ENCODE data around the gene APOO. TPM values are rescaled to one million over a fixed set of nuclear protein-coding genes. Genes with fewer than 3 reads are reported as not detected.
A peak's percentile ranks its signal among the peaks of the same experiment; 100 is the strongest.
"Not testable (repeated sequence)": the region's sequence is repeated elsewhere in the genome, so short reads cannot be mapped to it uniquely, and the experiment has no call there.

APOO gene
- total RNA-seq, 2 donors from 2014 or later: 31.4 to 31.7 TPM

GRCh38 chrX:23908219-23909004, 674 bp upstream of the APOO start:
- intact Hi-C loops (cut with DNase I, micrococcal nuclease): loop anchor here (5.0 to 10.0 kb wide), 3 partner anchors 154 to 214 kb away; no protein-coding TSS in a partner anchor
- DNase-seq (no peak), ATAC-seq (no peak)

- DNase-seq: no peak
- ATAC-seq: no peak
- intact Hi-C loops (cut with DNase I, micrococcal nuclease): loop anchor here (5.0 to 10.0 kb wide), 3 partner anchors 152 to 212 kb away; no protein-coding TSS in a partner anchor
Observed at GRCh38 chrX:23907111-23907497, 634 bp downstream of the APOO start.

- intact Hi-C loops (cut with DNase I, micrococcal nuclease): loop anchor here (5.0 to 10.0 kb wide), 3 partner anchors 122 to 209 kb away; partner anchors contain the start of gene SAT1 (in 1 of the 2)
- DNase-seq (no peak), ATAC-seq (no peak)
Observed at GRCh38 chrX:23904096-23904495, 3.6 kb downstream of the APOO start.

- ATAC-seq: peak; percentile 80
- no peak for DNase-seq
- intact Hi-C loops (cut with DNase I, micrococcal nuclease): loop anchor here (5.0 to 10.0 kb wide), 3 partner anchors 120 to 208 kb away; partner anchors contain the start of gene SAT1 (in 1 of the 2)
Observed at GRCh38 chrX:23902419-23902818, 5.3 kb downstream of the APOO start.

DNA sequence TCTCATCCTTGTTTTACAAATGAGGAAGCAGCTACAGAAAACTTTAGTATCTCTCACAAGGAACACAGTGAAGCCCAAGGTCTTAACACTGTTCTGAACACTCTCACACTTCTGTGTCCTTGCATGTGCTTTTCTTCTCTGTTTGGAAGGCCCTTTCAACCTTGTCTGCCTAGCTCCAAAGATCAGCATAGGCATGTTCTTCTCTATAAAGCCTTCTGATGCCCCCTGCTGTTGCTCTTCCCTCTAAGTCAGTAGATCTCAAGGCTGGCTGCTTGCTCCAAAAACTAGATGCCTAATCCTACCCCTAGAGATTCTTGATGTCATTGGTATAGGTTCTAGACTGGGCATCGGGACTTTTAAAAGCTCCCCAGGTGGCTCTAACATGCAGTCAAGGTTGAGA, 5.9 kb downstream of the APOO start:
- ATAC-seq: peak; percentile 91
- intact Hi-C loops (cut with DNase I, micrococcal nuclease): loop anchor here (5.0 to 10.0 kb wide), 3 partner anchors 120 to 207 kb away; partner anchors contain the start of gene SAT1 (in 1 of the 2)

DNA sequence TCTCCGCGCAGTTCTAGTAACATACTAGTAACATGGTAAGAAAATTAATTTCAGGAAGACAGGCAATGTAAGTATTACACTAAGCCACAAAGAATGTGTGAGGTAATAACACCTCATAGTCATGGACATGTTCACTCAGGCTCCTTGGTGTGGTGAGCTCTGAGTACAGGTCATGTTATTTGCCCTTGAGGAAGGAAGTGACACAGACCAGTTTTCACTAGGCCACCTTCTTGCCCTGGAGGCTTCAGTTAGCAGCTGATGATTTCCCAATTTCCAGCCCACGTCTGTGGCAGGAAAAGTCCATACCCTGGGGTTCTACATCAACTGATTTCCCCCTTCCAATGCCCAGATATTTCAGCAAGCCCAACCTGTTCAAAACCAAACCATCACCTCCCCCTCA, 6.7 kb downstream of the APOO start:
- intact Hi-C loops (cut with DNase I, micrococcal nuclease): loop anchor here (5.0 to 10.0 kb wide), 3 partner anchors 119 to 206 kb away; partner anchors contain the start of gene SAT1 (in 1 of the 2)
- DNase-seq (no peak), ATAC-seq (peak; percentile 40)

More for the DNA sequence above, 5.9 kb downstream of the APOO start:
- DNase-seq: peak; percentile 57 to 65

DNA sequence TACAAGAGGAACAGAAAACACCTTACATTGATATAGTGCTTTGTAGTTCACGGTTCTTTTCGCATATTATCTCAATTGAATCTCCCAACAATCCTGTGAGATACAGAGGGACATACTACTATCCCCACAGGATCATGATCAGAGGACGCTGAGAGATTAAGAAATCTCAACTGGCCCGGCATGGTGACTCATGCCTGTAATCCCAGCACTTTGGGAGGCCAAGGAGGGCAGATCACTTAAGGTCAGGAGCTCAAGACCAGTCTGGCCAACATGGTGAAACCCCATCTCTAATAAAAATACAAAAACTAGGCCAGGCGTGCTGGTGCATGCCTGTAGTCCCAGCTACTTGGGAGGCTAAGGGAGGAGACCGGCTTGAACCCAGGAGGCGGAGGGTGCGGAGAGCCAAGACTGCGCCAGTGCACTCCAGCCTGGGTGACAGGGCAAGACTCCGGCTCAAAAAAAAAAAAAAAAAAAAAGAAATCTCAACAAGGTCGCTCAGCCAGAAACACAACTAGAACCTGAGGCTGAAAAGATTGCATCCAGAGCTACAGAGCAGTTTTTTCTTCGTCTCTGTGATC, 7.4 kb downstream of the APOO start:
- ATAC-seq: no peak

GRCh38 chrX:23898412-23898959, 9.3 kb downstream of the APOO start:
- no peak for ATAC-seq
- DNase-seq: no peak
- intact Hi-C loops (cut with DNase I, micrococcal nuclease): no loop called here

More for the DNA sequence above, 7.4 kb downstream of the APOO start:
- no peak for DNase-seq
- intact Hi-C loops (cut with DNase I, micrococcal nuclease): loop anchor here (5.0 to 10.0 kb wide), 3 partner anchors 118 to 206 kb away; partner anchors contain the start of gene SAT1 (in 1 of the 2)

GRCh38 chrX:23896981-23897380, 10.8 kb downstream of the APOO start:
- ATAC-seq (no peak), DNase-seq (no peak)
- intact Hi-C loops (cut with DNase I, micrococcal nuclease): no loop called here

DNA sequence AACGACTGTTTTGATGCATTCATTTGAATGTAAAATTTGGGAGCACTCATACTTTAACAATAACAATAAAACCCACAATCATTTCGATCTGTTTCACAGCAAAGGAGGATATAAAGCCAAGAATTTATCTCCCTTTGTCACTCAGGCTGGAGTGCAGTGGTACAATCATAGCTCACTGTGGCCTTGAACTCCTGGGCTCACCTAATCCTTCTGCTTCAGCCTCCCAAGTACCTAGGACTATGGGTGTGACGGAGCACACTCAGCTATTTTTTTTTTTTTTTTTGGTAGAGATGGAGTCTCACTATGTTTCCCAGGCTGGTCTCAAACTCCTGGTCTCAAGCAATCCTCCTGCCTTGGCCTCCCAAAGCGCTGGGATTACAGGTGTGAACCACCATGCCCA, 11.2 kb downstream of the APOO start:
- intact Hi-C loops (cut with DNase I, micrococcal nuclease); ATAC-seq: not testable (repeated sequence)

DNA sequence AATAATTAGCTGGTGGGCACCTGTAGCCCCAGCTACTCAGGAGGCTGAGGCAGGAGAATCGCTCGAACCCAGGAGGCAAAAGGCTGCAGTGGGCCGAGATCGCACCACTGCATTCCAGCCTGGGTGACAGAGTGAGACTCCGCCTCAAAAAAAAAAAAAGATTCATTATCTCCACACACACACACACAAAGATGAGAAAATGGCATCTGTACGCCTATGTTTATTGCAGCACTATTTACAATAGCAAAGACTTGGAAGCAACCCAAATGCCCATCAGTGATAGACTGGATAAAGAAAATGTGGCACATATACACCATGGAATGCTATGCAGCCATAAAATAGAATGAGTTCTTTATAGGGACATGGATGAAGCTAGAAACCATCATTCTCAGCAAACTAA, 12.7 kb downstream of the APOO start:
- ATAC-seq: peak; percentile 77
- intact Hi-C loops (cut with DNase I, micrococcal nuclease); DNase-seq: not testable (repeated sequence)

More for the DNA sequence above, 11.2 kb downstream of the APOO start:
- not testable (repeated sequence) for DNase-seq

DNA sequence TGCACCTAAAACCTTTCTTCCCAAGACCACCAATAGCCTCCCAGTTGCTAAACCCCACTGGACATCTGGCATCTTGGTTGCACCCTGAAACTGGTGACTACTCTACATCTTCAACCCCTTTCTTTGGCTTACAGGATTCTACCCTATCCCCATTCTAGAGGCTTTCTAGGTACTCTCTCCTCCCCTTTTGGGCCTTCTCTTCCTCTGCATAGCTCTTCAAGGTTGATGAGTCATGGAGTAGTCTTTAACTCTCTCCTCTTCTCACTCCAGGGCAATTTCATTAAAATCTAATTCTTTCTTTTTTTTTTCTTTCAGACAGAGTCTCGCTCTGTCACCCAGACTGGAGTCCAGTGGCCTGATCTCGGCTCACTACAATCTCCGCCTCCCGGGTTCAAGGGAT, 16.8 kb downstream of the APOO start:
- intact Hi-C loops (cut with DNase I, micrococcal nuclease): no loop called here
- DNase-seq (no peak), ATAC-seq (no peak)

DNA sequence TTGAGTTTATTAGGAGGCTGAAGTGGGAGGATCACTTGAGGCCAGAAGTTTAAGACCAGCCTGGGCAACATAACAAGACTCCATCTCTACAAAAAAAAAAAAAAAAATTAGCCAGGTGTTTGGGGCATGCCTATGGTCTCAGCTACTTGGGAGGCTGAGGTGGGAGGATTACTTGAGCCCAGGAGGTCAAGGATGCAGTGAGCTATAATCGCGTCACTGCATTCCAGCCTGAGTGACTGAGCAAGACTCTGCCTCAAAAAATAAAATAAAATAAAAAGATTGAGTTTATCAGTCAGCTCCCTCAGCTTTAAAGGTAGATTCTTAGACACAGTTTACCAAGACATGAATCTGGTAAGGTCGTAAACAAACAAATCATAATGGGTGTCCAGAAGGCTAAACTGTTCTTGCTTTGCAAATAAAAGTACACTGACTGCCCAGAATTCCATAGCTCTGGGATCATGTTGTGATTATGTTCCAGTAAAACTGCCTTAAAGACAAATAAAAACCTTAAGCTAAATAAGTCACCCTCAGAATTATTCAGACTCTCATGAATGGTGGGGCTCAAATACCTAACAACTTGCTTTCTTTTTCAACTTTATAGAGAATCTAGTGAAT, 18.7 kb downstream of the APOO start:
- intact Hi-C loops (cut with DNase I, micrococcal nuclease): no loop called here
- ATAC-seq: no peak

DNA sequence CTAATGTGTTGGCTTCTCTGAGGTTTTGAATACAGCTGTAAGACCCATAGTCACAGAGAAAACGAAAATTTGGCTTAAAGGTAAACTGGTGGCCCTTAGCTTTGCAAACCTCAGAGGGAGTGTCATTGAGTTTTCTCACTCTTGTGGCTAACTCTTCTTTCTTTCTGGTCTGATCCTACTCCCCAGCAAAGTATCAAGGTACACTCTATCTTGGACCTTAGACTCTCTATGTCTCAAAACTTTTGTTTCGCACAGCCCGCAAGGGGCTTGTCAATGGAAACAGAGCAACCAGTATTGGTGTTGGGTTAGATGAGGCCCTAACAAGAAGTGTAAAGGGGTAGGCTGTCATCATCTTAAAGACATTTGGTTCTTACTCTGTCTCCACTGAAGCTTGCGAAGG, 19.8 kb downstream of the APOO start:
- no peak for DNase-seq
- ATAC-seq: peak; percentile 57
- intact Hi-C loops (cut with DNase I, micrococcal nuclease): no loop called here

More for the DNA sequence above, 18.7 kb downstream of the APOO start:
- DNase-seq: no peak

DNA sequence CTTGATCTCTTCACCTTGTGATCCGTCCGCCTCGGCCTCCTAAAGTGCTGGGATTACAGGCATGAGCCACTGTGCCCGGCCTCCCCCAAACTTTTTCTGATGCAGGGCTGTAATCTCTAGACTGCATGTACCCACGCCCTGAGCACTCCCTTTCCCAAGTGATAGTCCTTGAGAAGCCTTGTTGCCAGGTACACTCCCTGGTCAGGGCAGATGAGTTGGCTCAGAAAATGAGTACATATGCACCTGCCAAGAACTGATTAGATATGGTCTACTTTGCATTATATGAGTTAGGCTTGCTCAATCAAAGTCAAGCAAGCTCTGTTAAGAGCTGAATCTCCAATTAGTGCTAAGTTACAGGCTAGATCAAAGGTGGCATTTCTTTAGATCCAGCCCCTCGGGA, 20.3 kb downstream of the APOO start:
- intact Hi-C loops (cut with DNase I, micrococcal nuclease): no loop called here
- DNase-seq (peak; percentile 36 to 70), ATAC-seq (peak; percentile 89)

DNA sequence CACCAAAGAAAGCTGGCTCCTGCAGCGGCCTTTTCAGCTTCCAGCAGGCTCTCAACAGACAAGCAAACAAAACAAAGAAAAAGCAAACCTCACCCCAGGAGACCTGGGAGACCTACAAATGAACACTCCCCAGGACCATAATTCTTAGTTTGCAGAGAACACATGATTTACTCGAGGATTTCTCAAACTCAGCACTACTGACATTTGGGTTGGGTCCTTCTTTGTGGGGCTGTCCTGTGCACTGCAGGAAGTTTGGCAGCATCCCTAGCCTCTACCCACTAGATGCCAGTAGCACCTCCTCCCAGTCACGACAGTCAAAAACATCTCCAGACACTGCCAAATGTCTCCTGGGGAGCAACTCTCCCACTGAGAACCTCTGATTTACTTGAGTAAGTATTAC, 21.9 kb downstream of the APOO start:
- intact Hi-C loops (cut with DNase I, micrococcal nuclease): no loop called here
- no peak for ATAC-seq
- no peak for DNase-seq

DNA sequence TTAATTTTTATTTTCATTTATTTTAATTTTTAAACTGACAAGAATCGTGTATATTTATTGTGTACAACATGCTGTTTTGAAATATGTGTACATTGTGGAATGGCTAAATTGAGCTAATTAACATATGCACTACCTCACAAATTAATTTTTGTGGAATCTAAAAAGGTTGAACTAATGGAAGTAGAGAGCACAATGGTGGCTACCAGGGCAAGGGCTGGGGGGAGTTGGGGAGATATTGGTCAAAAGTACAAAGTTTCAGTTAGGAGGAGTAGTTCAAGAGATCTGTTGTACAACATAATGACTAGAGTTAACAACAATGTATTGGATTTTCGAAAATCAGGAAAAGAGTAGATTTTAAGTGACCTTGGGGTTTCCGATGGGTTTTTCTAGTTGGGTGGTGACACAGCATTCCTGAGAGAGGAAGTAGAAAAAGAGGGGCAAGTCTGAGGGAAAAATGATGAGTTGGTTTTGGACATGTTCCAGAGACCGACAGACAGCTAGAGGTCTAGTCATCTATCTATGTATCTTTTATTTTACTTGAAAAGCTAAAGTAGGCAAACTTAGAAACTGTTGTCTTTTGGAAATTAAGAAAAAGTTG, 23.2 kb downstream of the APOO start:
- ATAC-seq (no peak), DNase-seq (no peak)
- intact Hi-C loops (cut with DNase I, micrococcal nuclease): no loop called here

DNA sequence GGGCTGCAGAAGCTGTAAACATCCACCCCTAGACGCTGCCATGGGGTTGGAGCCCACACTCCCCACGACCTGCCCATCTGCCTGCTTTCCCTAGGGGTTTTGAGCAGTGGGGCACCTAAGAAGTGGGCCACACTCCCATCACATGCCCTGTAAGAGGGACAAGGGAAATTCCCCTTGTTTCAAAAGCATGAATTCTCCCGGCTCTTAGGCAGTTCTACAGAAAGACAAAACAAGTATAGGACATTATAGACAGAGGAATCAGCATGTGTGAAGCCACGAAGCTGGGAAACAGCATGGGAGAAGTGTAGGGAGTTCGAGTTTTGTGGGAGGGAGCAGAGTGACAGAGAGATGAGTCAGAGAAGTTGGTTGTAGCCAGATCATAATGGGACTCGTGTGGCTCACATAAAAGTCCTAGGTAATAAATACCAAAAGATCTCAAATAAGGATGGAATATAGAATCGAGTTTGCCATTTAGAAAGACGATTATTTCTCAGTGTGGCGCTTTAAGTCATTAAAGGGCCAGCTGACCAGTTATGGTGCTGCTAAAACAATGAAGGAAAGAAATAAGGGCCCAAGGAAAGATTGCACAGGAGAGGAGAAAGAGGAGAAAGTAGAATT, 23.9 kb downstream of the APOO start:
- no peak for DNase-seq
- intact Hi-C loops (cut with DNase I, micrococcal nuclease): no loop called here
- ATAC-seq: peak; percentile 50

All from left colon (tissue), 2 donors.